ENCODE data around the gene OIP5.
"Not testable (repeated sequence)": the region's sequence is repeated elsewhere in the genome, so short reads cannot be mapped to it uniquely, and the experiment has no call there.

Gene OIP5

DNA sequence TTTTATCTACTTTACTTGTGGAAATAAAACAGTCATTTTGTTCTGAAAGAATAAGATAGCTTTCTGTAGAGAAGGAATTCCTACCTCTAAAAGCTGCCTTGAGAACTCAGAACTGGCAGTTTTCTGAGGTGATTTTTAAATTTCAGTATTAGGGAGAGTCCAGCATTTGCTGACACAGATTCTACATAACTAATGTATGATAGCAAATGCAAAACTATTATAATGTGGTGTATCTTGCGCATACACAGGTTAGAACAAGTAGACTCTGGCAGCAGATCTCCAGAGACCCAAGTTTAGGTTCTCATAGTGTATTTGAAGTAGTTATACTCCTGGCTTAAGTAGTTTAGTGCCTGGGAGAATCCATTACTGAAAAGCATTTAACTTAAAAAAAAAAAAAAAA lies 30.8 kb downstream of the OIP5 start:
- no peak for DNase-seq (ENCODE audit: low read depth)

DNA sequence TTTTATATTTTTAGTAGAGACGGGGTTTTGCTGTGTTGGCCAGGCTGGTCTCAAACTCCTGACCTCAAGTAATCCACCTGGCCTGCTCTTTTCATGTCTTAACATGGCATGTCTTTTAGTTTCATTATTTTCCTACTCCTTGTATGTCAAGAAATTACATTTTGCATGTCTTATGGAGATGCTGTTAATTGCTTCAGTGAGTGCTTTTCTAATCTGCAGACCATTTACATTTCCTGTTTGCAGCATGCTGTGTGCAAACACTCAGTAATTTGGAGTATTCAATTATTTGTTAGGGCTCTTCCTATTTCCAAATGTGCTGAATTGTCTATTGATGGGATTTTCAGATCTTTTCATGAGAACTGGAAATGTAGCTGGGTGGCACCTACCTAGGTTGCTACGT lies 31.3 kb downstream of the OIP5 start:
- DNase-seq (ENCODE audit: low read depth): not testable (repeated sequence)

DNA sequence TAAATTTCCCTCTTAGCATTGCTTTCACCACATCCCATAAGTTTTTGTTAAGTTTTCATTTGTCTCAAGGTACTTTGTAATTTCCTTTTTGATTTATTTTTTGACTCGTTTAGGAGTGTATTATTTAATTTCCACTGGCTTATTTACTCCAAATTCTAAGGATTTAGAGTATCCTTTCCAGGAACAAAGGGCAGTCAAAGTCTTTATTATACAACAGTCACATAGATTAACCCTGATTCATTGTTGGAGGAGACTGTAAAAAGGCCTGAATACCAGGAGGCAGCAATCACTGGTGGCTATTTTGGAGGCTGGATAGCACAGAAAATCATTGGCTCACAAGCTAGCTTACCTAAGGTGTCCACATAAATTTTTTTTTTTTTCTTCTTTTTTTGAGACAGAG lies 39.9 kb downstream of the OIP5 start:
- DNase-seq (ENCODE audit: low read depth): no peak

DNA sequence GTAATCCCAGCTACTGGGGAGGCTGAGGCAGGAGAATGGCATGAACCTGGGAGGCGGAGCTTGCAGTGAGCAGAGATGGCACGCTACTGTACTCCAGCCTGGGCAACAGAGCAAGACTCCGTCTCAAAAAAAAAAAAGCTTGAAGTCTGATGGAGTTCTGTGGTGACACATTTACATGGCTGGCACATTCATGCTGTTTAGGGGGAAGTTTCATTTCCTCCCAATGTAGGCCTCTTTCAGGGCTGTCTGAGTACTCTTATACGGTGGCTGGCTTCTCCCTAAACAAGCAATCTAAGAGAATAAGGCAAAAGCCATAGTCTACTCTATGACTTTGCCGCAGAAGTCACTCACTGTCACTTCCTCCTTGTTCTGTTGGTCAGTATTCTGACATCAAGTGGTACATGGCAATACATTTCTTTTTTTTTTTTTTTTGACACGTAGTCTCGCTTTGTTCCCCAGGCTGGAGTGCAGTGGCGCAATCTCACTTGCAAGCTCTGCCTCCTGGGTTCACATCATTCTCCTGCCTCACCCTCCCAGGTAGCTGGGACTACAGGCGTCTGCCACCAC lies 41.2 kb downstream of the OIP5 start:
- no peak for DNase-seq (ENCODE audit: low read depth)

DNA sequence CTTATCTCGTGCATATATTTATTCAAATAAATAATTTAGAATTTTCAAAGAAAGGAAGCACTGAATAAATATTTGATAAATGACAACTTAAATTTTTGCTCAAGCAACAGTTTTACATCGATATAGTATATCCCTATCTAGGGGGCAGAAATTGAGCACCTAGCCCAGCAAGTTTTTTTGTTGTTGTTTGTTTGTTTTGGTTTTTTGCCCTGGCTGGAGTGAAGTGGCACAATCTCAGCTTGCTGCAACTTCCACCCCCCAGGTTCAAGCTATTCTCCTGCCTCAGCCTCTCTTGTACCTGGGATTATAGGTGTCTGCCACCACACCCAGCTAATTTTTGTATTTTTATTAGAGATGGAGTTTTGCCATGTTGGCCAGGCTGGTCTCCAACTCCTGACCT lies 42.4 kb downstream of the OIP5 start:
- no peak for DNase-seq (ENCODE audit: low read depth)

DNA sequence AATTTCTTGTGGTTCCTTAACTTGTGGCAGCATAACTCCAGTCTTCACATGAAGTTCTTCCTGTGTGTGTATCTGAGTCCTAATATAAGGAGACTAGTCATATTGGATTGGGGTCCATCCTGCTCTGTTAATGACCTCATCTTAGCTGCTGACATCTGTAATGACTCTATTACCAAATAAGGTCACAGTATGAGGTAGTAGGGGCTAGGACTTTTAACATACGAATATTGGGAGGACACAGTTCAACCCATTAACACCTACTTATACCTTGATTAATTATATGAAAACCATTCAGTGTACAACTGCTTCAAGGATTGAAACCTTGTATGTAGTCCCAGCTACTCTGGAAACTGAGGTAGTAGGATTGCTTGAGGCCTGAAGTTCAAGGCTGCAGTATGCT lies 43.9 kb downstream of the OIP5 start:
- DNase-seq (ENCODE audit: low read depth): no peak

DNA sequence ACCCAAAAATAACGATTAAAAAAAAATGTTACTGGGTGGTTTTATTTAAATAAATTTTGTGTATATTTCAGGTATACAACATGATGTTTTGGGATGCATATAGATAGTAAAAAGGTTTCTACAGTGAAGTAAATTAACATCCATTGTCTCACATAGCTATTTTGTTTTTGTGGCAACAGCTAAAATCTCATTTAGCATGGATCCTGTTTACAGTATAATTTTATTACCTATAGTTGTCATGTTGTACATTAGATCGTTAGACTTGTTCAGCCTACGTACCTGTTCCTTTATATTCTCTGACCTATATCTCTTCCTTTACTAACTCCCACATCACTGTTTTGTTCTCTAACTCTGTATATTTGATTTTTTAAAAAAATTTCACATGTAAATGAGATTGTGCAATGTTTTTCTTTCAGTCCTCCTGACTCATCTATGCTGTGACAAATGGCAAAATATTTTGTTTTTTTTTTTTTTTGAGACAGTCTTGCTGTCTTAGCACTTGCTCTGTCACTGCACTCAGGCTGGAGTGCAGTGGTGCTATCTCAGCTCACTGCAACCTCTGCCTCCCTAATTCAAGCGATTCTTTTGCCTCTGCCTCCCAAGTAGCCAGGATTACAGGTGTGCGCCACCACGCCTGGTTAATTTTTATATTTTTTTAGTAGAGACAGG lies 45.6 kb downstream of the OIP5 start:
- no peak for DNase-seq (ENCODE audit: low read depth)

DNA sequence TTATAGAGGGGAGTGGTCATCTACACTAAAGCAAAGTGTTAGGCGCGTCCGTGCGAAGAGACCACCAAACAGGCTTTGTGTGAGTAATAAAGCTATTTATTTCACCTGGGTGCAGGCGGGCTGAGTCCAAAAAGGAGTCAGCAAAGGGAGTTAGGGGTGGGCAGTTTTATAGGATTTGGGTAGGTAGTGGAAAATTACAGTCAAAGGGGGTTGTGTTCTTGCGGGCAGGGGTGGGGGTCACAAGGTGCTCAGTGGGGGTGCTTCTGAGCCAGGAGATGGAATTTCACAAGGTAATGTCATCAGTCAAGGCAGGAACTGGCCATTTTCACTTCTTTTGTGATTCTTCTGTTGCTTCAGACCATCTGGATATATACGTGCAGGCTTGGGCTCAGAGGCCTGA lies 47.1 kb downstream of the OIP5 start:
- DNase-seq (ENCODE audit: low read depth): no peak

DNA sequence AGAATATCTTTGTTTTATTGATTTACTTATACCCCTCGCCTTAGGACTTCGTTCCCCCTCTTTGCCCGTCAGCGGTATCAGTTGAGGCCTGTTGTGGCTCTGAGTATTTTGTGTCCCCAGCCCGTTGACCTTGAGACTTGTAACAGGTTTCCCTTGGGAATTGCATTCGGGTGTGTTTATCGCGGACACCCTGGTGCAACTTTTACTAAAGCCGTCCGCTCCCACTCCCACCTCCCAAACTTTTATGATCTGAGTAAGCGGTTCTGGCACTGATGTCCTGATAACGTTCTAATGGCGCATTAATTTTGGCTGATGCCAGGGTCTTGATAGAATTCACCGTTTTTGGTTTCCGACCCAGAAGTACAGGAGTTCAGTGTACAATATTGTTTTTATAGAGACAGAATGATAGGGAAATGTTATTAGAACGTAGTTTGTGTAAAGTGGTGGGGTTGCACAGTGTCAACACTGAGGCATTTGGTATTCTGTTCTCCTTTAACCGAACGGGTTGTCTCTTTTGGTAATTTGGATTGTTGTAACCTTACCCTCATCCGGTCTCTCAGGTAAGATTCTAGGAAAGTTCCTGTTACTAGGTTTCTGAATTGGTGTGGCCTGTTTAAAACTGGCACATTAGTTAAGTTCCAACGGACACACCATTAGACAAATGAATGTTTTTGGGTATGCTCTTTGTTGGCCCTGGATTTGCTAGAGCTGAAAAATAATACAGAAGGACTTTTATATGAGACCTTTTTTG lies 47.8 kb downstream of the OIP5 start:
- DNase-seq (ENCODE audit: low read depth): no peak

DNA sequence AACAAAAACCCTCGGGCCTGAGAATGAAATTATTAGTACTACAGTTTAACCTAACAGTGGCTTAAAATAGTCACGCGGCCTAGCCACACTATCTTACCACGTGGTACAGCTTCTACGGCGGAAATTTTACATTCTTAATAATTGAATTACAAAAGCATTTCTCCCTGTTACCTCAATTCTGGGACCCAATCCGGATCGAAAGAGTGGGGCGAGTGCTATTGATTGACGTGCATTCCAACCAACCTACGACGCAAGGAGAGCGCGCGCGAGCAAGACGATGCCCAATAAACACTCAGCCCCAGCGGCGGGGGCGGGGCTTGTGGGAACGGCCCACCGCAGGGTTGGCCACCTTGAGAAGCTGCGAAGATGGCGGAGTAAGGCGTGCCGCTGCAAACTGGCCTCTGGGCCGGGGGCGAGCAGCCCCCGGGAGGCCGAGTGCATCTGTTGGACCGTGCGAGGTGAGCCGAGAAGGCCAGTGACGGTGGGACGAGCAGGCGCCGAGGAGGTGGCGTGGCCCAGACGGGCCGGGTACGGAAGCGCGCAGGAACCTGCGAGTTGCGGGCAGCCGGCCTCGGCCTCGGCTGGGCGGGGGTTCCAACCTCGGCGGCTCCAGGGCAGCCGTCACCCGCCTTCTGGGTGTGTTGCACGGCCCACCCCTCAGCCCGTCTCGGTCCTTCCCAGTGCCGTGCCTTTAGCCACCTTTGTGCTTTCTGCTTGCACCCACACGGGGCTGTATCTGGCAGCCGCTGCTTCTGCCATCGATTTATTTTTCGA lies 48.6 kb downstream of the OIP5 start:
- peak; percentile 98 for DNase-seq (ENCODE audit: low read depth)

DNA sequence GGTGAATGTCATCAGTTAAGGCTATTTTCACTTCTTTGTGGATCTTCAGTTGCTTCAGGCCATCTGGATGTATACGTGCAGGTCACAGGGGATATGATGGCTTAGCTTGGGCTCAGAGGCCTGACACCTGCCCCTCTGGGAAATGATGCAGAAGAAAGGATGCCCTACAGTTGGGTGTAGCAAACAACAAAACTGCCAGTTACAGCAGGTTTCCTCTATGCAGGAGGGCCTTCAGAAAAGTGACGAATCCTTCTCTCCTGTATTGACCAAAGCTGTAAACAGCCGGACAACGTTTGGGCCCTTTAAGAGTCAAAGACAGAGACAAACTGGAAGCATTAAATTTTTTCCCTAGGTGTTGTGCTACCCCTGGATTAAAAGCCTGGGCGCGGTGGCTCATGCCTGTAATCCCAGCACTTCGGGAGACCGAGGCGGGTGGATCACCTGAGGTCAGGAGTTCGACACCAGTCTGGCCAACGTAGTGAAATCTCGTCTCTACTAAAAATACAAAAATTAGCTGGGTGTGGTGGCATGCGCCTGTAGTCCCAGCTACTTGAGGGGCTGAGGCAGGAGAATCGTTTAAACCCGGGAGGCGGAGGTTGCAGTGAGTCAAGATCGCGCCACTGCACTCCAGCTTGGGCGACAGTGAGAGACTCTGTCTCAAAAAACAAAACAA lies 49.3 kb downstream of the OIP5 start:
- not testable (repeated sequence) for DNase-seq (ENCODE audit: low read depth)

DNA sequence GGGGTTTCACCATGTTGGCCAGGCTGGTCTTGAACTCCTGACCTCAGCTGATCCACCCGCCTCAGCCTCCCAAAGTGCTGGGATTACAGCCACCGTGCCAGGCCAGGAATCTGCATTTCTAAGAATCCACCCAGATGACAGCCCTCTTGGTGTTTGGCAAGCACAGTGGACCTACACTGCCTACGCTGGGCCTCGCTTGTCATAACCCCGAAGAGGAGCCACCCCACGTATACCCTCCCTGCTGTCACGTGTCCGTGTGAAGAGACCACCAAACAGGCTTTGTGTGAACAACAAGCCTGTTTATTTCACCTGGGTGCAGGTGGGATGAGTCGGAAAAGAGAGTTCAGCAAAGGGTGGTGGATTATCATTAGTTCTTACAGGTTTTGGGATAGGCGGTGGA lies 50.0 kb downstream of the OIP5 start:
- DNase-seq (ENCODE audit: low read depth): not testable (repeated sequence)

DNA sequence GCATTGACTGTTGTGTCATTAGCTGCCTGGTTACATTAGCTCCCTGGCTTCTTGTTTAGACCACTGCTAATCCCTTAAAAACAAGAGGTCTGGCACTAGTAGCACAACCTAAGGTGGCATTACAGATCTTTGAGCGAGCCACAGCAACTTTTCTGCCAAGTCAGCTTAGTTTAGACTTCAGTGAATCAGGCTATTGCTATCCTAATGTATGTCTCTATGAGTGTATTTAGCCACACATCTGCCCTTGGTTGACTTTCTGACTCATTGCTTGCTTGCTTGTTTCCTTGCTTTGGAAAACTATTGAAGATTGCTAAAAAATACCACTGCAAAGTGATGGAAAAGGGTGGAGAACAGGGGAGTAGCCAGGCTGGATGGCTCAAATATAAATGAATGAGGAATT lies 51.2 kb downstream of the OIP5 start:
- DNase-seq (ENCODE audit: low read depth): peak; percentile 80

DNA sequence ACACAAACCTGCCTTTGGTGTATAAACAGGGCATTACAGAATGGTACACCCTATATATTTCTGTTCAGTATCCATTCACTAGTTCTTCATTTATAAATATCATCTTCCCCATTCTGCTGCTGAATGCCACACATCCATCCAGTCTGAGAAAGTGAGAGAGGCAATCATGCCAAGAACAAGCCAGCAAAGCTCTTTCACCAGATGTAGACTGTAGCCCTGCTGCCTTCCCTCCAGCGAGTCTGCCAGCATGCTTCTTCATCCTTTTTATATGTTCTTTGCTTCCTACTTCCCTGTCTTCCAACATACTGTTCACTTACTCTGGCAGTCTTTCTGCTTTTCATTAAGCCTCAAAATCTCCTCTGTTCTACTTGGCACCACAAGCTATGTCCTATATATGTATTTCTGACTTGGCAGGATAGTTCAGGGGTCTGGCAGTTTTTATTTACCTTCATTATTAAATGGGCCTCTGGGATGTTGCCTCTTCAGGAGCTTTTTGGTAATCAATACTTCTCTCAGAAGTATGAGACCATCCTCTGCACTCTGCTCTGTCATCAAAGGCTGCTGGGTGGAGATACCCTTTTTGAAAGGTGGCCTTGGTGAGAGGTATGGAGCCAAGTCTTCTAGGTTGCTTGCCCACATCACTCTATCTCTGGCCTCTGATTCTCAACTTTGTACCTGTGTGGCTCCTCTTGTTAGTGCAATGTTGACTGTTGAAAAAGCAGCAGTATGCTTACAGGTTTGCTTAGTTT lies 52.7 kb downstream of the OIP5 start:
- no peak for DNase-seq (ENCODE audit: low read depth)

DNA sequence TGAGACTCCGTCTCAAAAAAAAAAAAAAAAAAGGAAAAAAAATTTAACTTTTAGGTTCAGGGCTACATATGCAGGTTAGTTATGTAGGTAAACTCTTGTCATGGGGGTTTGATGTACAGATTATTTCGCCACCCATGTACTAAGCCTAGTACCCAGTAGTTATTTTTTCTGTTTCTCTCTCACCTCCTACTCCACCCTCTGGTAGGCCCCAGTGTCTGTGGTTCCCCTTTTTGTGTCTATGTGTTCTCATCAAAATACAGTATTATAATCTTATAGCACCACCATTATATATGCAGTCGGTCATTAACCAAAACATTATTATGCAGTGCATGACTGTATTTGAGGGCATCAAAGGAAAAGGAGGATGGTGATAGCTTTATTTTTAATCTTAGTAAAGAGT lies 54.1 kb downstream of the OIP5 start:
- DNase-seq (ENCODE audit: low read depth): no peak

DNA sequence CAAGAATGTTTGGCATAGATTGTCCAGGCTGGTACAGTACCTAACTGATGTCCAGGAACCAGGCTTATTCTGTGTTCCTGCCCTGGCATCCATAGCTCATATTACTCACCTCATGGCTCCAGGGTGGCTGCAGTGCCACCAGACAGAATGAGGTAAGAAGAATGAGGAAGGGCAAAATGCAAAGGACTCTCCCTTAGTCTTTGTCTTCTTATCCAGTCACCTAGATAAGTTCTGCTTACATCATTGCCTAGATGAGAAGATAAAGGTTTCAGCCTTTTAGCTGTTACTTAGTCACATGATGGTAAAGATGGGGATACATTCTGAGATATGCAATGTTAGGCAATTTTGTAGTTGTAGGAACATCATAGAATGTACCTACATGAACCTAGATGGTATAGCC lies 55.6 kb downstream of the OIP5 start:
- DNase-seq (ENCODE audit: low read depth): no peak

DNA sequence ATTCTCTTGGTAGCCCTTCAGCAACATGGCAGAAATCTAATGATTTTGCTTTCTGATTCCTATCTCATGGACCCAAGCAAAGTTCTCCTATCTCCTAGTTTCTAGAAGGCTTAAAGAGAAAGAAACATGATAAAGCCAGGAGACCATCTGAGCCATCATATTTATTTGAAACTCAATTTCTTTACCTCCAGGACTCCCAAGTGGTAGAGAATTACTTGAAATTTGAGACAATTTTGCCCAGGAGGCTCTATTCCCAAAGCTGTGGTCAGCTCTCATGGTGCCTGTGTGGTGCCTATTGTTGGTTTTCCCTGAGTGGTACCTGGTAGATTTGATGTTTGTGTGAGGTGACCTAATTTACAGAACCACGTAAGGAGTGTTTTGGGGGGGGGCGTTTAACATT lies 62.5 kb downstream of the OIP5 start:
- DNase-seq (ENCODE audit: low read depth): no peak

DNA sequence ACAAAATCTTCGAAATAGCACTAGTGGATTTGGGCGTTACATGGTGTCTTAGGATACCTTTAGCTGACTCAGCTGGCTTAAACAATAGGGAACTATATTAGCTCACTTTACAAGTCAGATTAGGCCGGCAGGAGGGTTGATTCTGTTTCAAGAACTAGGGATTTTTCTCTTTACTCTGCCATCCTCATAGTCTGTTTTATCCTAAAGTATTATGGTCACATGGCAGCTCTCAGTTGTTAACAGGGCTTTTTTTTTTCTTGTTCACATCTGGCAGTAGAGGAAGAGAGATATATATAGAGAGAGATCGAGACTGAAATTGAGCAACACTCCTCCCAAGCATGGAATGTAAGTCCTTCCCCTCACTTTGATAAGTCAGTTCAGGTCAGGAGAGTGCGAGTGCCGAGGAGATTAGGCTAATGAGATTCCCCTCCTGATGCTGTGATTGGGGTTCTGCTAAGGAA lies 68.5 kb downstream of the OIP5 start:
- no peak for DNase-seq (ENCODE audit: low read depth)

DNA sequence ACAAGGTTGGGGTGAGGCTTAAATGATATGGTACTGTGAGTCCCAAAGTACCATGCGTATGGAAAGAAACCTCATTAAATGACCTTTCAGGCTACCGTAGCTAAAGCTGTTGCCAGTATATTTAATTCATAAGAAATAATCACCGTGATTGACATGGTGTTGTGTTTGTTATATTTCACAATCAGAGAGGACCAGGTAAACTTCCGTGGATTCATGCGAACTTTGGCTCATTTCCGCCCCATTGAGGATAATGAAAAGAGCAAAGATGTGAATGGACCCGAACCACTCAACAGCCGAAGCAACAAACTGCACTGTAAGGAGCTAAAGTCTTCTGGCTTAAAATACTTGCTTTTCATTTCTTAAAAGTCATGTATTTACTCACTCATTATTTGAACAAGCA lies 69.8 kb downstream of the OIP5 start:
- no peak for DNase-seq (ENCODE audit: low read depth)

DNA sequence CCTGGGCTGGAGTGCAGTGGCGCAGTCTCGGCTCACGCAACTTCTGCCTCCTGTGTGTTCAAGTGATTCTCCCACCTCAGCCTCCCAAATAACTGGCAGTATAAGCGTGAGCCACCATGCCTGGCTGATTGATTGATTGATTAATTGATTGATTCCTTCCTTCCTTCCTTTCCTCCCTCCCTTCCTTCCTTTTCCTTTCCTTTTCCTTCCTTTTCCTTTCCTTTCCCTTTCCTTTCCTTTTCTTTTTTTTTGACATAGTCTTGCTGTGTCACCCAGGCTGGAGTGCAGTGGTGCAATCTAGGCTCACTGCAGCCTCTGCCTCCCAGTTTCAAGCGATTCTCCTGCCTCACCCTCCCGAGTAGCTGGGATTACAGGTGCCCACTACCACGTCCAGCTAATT lies 71.5 kb downstream of the OIP5 start:
- not testable (repeated sequence) for DNase-seq (ENCODE audit: low read depth)

DNA sequence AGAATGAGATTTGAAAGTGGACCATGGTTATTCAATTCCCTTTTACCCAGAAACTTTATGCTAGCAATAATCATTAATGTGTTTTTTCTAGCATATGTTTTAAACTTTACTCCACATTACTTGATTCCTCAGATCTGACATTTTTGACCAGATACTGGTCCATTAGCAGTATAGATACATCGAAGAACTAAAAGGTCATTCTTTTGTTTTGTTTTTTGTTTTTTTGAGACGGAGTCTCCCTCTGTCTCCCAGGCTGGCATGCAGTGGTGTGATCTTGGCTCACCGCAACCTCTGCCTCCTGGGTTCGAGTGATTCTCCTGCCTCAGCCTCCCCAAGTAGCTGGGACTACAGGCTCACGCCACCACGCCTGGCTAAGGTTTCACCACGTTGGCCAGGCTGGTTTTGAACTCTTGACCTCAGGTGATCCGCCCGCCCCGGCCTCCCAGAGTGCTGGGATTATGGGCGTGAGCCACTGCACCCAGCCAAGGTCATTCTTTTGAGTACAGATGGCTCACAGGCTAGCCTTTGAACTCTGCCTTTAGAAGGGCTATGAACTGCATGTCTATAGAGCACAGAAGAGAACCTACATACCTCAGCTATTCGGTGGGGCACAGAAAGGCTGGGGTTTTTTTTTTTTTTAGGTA lies 72.7 kb downstream of the OIP5 start:
- no peak for DNase-seq (ENCODE audit: low read depth)
